ENCODE measurements around the gene BTN1A1.
"Not testable (repeated sequence)": the region's sequence is repeated elsewhere in the genome, so short reads cannot be mapped to it uniquely, and the experiment has no call there.

BTN1A1 gene, protein sequence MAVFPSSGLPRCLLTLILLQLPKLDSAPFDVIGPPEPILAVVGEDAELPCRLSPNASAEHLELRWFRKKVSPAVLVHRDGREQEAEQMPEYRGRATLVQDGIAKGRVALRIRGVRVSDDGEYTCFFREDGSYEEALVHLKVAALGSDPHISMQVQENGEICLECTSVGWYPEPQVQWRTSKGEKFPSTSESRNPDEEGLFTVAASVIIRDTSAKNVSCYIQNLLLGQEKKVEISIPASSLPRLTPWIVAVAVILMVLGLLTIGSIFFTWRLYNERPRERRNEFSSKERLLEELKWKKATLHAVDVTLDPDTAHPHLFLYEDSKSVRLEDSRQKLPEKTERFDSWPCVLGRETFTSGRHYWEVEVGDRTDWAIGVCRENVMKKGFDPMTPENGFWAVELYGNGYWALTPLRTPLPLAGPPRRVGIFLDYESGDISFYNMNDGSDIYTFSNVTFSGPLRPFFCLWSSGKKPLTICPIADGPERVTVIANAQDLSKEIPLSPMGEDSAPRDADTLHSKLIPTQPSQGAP

DNA sequence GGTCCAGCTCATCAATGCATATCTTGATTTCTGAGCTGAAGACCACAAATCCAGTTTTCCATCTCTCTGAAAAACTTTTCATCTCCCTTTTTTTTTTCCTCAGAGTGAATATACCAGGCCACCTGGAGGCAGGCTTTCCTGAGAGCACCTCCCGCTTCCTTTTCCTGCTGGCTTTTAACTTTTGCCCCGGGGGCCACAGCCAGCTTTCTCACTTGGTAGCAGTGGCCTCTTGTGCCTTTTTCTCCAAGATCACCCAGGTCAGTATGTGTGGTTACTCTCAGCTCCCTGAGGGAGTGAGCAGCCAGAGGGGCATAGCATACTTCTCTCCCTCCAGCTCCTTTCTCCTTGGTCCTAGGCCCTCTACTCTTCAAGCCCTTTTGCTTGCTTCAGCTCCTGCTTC lies at the start of gene BTN1A1:
Gene BTN1A1 (plus strand): TSS at position 202 of the 400 bp plus-strand sequence. CDS start 984 bp downstream, outside the sequence.
- DNase-seq (ENCODE audit: low read depth in 2 of 2) = no peak

DNA sequence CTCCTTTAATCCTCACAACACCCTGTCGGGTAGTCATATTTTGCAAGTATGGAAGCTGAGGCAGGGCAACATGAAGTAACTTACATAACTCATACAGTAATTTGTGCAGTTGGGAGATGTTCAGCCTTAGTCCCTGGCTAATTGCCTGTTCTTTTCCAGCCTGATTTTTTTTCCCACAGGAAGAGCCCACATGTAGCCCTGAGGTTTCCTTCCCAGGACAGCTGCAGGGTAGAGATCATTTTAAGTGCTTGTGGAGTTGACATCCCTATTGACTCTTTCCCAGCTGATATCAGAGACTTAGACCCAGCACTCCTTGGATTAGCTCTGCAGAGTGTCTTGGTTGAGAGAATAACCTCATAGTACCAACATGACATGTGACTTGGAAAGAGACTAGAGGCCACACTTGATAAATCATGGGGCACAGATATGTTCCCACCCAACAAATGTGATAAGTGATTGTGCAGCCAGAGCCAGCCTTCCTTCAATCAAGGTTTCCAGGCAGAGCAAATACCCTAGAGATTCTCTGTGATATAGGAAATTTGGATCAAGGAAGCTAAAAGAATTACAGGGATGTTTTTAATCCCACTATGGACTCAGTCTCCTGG lies 47.4 kb upstream of the BTN1A1 start:
- DNase-seq (ENCODE audit: low read depth in 2 of 2) = no peak

DNA sequence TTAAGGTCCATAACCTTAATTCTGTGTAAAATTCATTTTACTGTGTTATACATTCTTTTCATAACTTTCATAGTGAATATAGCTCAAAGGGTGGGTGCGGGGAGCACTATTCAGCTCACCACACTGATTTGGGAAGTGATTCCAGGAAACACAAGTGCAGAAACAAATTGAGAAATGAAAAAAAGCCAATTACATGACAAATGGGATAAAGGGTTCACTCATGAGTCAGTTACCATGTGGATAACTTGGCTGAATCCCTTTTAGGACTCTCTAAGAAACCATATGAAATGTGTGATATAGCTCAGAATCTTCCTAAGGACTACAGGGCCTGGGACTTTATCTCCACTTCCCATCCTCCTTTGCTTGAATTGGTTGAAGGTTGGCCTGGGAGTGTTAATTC lies 45.5 kb upstream of the BTN1A1 start:
- no peak for DNase-seq (ENCODE audit: low read depth in 2 of 2)

DNA sequence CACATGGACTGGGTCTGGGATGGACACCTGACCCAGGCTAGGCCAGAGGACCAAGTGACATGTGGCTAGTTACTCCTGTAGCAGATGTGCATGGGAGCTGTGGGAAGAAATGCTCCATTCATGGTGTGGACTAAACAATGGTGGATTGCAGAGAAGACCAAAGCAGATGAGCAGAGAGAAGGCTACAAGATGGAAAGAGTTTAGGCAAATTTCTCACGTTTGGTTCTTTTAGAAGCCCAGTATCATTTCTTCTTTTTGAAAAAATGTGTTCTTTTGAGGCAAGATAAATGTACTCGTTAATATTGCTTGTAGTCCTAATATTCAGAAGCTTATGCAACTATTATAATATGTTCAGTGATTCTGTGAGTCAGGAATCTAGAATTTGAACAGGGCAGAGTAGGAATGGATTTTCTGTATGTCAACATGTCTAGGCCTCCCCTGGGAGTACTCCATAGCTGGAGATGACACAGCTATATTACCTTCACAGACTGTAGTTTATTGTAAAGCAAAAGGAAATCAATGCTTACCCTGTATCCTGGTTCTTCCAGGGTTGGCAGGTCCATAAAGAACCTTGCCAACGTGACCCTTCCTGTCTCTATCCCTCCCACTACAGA lies 44.6 kb upstream of the BTN1A1 start:
- DNase-seq (ENCODE audit: low read depth in 2 of 2) = no peak

DNA sequence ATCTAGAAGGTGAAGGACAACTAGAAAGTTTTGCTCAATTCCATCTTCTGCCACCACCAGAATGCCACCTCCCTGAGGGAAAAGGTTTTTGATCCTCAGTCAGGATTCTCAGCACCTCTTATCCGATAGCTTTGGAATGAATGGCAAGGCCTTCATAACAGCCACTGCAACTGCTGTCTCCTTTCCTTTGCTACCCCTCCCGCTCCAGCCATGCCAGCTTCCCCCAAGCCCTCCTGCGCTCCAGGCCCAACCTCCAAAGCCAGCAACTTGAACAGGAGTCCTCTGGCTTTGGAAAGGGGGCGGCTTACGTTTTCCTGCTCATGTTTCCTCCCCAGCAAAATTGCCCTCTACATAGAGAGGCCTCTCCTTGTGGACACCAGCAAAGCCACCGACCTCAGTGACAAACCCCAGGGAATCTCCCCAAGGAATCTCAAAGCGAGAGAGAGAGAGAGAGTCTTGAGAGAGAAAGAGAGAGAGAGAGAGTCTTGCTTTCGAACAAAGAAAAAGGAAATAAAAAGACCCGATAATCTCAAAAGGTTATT lies 42.8 kb upstream of the BTN1A1 start:
- DNase-seq (ENCODE audit: low read depth in 2 of 2) = no peak

DNA sequence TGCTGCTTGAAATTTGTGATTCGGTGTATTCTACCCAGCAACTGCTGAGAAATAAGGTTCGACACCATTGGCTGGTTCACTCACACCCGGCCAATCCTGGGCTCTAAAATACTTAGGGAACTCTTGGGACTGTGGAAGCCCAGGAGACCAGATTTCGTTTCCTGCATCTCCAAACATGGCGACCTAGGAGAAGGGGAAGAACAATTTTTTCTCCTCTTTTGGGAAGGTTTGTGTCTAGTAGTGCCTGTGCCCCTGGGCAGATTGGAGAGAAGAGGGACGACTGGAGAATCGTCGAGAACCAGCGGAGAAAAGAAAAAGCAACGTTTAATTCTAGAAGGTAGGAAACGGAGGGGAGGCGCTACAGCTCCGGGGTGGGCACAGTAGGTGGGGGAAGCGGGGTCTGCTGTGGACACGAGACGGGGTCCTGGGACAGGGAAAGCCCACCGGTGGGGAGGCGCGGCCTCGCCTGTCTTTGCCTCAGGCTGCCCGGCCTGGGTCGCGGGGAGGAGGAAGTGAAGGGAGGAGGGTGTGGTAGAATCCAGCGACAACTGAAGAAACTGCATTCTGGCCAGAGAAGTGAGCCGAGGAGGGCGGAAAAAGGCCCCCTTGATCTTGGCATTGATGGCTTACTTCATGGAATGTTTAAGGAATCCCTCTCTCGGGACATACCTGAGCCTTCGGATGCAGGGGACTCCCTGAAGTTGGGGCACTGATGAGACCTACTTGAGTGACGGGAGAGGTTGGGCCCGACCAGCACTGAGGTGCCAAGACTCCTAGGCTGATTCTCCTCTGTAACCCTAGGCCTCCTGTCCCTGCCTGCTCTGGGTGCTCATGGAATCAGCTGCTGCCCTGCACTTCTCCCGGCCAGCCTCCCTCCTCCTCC lies 42.1 kb upstream of the BTN1A1 start, which contains the start of gene BTN2A1:
Gene BTN2A1 (plus strand): TSS at position 150 of the 883 bp plus-strand sequence. CDS start 682 bp downstream, at position 832.
- DNase-seq (ENCODE audit: low read depth in 2 of 2) = peak in 1 of 2 donors; percentile 51

DNA sequence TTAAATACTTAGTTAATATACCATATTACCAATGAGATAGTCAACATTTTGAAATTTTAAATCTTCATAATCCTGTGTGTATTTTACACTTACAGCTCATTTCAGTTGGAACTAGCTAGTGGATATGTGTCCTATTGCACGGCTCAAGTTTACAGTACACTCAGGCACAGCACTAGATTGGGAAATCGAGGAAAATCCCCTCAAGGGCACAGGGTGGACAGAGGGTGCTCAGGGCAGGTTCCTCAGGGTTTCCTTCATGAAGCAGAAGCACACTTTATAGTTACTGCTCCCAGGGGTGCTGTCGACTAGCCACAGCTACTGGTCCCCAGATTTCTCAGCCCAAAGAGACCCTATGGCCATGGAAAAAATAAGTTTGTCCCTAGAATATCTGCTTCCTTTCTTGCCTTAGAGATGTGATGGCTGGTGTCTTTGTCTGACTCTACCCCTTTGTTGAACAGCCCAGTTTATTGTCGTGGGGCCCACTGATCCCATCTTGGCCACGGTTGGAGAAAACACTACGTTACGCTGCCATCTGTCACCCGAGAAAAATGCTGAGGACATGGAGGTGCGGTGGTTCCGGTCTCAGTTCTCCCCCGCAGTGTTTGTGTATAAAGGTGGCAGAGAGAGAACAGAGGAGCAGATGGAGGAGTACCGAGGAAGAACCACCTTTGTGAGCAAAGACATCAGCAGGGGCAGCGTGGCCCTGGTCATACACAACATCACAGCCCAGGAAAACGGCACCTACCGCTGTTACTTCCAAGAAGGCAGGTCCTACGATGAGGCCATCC lies 40.9 kb upstream of the BTN1A1 start:
- no peak for DNase-seq (ENCODE audit: low read depth in 2 of 2)

DNA sequence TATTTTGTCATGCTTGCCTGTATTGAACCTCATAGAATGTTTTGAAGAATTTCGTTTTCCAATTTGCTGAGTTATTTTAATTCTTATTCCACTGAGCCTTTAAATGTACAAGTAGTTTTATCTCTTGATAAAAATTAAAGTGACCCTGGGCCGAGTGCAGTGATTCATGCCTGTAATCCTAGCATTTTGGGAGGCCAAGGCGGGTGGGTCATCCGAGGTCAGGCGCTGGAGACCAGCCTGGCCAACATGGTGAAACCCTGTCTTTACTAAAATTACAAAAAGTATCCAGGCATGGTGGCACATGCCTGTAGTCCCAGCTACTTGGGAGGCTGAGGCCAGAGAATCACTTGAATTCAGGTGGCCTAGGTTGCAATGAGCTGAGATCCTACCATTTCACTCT lies 38.8 kb upstream of the BTN1A1 start:
- DNase-seq (ENCODE audit: low read depth in 2 of 2) = not testable (repeated sequence)

DNA sequence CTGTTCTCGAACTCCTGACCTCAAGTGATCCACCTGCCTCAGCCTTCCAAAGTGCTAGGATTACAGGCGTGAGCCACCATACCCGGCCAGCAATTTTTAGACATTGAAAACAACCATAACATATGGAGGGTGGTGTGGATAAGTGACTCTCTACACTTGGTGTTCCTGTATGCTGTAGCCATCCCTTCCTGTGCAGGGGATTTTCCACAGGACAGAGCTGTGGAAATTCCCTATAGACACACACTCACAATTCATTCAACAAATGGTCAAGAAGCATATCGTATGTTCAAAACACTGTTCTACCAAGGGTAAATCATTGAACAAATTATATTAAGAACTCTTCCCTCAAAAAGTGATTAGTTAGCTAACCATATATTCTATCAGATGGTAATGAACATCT lies 36.1 kb upstream of the BTN1A1 start:
- no peak for DNase-seq (ENCODE audit: low read depth in 2 of 2)

DNA sequence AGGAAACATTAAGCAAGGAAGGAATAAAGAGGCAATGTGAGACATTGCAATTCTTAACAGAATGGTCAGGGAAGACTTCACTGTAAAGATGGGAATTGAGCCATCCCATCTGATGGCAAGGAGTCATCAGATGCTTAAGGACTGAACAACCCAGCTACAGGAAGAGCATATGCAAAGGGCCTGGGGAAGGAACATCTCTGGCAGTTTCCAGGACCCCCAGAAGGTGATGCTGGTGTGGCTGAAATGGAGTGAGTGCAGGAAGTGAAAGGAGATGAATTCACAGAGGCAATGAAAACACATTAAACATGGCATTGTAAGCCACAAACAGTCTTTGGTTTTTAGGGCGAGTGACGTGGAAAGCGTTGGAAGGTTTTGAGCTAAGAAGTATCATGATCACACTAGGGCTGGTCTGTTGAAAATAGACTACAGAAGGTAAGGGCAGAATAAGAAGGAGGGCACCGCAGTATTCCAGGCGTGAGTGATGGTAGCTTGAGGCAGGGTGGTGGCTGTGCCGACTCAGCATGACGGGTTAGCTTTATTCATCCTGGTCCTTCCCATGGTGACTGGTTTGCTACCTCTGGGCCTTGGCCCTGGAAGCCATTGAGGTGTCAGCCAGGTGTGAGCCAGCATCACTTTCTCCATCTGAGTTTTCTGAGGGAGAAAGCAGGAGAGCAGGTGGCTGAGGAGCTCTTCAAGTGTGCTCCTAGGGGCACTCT lies 35.5 kb upstream of the BTN1A1 start:
- DNase-seq (ENCODE audit: low read depth in 2 of 2) = no peak

DNA sequence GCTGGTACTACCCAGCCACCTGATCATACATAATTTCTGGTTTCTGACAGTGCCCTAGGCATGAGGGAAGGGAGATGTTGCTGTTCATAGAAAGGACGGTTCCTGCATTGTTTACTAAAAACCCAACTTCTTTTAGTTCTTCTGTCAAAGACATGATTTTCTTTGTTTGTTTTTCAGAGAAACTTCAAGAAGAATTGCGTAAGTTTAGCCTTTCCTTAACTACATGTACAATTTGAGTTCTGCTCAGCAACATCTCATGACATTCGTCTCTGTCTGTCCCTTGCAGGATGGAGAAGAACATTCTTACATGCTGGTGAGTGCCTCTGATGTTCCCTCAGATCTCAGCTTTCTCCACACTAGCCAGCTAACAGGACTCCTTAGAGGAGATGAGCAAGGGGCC lies 34.3 kb upstream of the BTN1A1 start:
- no peak for DNase-seq (ENCODE audit: low read depth in 2 of 2)

DNA sequence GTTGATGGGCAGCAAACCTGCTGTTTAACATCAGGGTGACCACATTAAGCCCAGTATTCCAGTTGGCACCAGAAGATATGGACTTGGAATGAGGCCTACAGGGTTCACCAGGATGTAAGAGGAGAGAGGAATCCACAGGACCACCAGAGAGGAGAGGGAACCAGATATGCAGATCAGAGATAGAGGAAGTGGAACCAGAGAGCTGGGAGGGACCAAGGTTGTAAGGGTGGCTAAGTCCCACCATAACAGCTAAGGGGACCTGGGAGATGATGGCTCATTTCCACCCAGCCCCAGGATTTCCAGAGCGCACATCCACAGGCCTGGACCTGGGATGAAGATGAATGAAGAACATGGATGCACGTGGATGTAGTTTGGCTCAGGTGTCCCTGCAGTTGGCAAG lies 31.3 kb upstream of the BTN1A1 start:
- DNase-seq (ENCODE audit: low read depth in 2 of 2) = no peak

DNA sequence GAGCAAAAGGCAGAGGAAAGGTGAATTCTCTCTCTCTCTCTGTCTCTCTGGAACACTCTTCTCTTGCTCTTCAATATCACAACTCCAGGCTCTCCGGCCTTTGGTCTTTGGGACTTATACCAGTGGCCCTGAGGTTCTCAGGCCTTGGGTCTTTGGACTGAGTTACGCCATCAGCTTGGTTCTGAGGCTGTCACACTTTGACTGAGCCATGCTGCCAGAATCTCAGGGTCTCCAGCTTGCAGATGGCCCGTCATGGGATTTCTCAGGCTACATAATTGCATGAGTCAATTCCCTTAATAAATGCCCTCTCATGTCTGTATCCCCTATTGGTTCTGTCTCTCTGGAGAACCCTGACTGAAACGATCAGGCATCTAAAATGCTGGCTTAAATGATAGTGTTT lies 29.5 kb upstream of the BTN1A1 start:
- no peak for DNase-seq (ENCODE audit: low read depth in 2 of 2)

DNA sequence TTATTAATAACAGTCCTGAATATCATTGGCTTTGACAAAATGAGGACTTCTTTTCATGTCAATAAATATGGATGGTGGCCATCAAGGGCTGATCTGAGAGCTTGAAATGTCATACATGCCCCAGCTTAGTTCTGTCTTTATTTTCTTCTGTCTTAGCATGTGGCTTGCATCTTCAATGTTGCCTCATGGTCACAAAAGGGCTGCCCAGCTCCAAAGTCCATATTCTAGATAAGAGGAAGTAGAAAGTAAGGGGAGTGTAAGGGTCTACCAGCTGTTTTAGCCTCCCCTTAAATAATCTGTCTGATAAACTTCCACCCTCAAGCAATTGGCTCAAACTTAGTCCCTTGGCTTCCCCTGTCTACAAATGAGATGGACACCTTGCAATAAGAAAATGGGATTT lies 28.1 kb upstream of the BTN1A1 start:
- no peak for DNase-seq (ENCODE audit: low read depth in 2 of 2)

DNA sequence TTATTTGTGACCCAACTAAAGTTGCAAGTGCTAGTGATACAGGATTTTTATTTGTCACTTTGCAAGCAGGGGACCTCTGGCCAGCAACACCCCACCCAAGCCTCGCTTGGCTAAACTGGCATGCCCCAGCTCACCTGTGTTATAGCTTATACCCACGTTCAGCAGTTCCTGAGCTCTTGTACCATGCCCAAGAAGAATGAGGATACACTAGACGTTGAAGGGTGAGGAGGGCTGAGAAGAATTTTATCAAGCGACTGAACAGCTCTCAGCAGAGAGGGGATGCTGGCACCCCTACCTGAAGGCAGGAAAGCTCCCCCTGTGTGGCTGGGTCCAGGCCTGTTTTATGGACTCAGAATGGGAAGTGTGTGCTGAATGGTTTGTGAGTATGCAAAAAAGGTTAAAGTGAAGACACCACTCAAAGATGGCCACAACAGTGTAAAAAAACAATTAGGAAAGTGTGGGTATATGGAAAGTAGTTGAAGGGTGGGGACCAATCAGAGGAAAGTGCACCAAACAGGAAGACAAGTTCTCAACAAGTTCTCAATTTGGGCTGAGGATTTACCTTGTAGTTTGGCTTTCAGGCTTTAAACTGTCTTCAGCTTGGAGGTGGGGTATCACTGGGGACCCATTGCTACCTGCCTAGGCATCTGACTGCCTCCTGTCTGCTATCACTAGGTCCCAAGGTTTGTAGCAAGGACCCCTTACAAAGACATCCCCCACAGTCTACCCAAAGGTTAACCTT lies 27.4 kb upstream of the BTN1A1 start:
- no peak for DNase-seq (ENCODE audit: low read depth in 2 of 2)

DNA sequence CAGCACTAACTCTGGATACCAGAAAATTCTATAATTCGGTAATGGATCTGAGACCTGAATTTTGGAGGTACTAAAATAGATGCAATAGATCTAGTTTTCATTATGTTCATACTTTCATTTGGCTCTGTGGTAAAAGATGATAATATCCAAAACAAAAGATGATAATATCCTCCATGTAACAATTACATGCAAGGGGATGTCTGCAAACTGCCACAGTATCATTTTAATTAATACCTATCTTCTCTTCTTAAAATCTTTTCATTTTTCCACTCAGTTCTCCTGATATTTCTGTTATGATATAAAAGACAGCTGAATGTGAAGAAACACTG lies 26.7 kb upstream of the BTN1A1 start:
- no peak for DNase-seq (ENCODE audit: low read depth in 2 of 2)

DNA sequence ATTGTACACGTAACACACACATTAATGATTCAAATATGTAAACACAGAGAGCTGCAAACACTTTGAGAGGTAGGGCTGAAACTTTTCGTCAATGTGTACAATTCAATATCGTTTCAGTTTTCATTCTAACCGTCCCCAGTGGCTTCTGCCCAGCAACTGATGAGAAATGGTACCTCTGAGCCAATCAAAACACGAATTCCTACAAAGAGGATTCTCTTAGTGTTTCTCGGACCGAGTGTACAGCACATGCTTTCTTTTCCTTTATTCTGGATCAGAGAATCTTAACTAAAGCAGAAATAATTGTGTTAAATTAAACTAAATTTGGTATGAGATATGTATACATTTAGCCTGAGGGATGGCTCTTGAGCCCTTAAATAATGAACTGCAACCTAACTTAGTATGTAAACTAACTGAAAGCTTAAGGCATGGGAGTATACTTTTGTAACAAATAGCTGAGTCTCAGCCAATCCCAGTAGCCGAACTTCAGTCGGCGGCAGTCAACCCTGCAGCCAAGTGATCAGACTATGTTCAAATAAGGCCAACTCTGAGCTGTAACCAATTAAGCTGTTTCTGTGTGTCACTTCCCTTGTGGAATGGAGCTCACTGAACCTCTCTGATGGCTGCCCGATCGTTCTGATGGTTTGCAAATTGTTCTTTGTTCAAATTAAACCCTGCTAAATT lies 26.2 kb upstream of the BTN1A1 start:
- DNase-seq (ENCODE audit: low read depth in 2 of 2) = peak; percentile 58 to 68

DNA sequence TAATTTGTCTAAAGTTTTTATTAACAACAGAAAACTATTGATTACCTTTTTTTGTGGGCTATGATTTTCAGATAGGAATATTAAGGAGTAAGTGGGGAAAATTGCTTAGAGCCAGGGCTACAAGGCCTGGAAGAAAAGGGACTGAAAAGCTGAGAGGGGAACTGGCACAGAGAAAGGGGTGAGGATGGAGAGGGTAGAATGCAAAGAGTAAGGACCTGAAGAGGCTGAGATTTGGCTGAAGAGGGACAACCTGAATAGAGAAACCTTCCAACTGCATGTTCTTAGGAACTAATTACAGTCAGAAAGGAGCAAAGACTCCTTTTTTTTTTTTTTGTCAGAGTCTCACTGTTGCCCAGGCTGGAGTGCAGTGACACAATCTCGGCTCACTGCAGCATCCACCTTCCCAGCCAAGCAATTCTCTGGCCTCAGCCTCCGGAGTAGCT lies 25.6 kb upstream of the BTN1A1 start:
- DNase-seq (ENCODE audit: low read depth in 2 of 2) = no peak
